Nephron (organoid): ENCODE measurements around the gene TBC1D12.

Source experiments
- H3K27ac Mint-ChIP-seq, 3 experiments: 2 replicates each; pipeline ENCODE4 v1.8.0; 2020; ENCODE audit warnings: mixed read lengths in 3 of 3, mild to moderate bottlenecking in 2 of 3, moderate library complexity in 1 of 3
- H3K27me3 Mint-ChIP-seq: 2 replicates; pipeline ENCODE4 v1.8.0; 2021; ENCODE audit warnings: low read depth, mild to moderate bottlenecking, moderate library complexity, mixed read lengths
- H3K36me3 Mint-ChIP-seq: 2 replicates; pipeline ENCODE4 v1.8.0; 2020; ENCODE audit warnings: low read depth, mixed read lengths
- H3K4me1 Mint-ChIP-seq: 2 replicates; pipeline ENCODE4 v1.8.0; 2020; ENCODE audit warnings: mixed read lengths
- H3K4me3 Mint-ChIP-seq, 3 experiments: 2 replicates each; pipeline ENCODE4 v1.8.0; 2020; ENCODE audit warnings: mild to moderate bottlenecking in 3 of 3, mixed read lengths in 3 of 3, moderate library complexity in 2 of 3
- H3K9me3 Mint-ChIP-seq: 2 replicates; pipeline ENCODE4 v1.8.0; 2020; ENCODE audit warnings: mixed read lengths
- CTCF ChIP-seq, 3 experiments: fragments of 200-600 bp; sonication (generic); IDR thresholded peaks; one replicate each; pipeline ENCODE4 v1.5.0; 2021; ENCODE audit warnings: antibody characterized with exemption in 3 of 3; ENCODE audit not compliant: unreplicated experiment in 3 of 3

TBC1D12 gene

GRCh38 chr10:94402843-94403379, 570 bp downstream of the TBC1D12 start:
- Mint-ChIP-seq H3K4me1 (peaks cover 16% of the 10 kb centered on the region), H3K9me3 (no peaks in the 10 kb centered on the region), H3K36me3 (no peaks in the 10 kb centered on the region), H3K4me3 (peak overlapping the region; percentile 92 to 99 (median 98)), H3K27me3 (peaks cover 4% of the 10 kb centered on the region), H3K27ac (no peak overlapping the region)
- TF ChIP-seq CTCF (IDR thresholded peaks at IDR 0.05; ENCODE audit: unreplicated experiment in 3 of 3): no peak

- TF ChIP-seq CTCF (IDR thresholded peaks at IDR 0.05; ENCODE audit: unreplicated experiment in 3 of 3): no peak
- H3K27ac Mint-ChIP-seq: peak overlapping the region; percentile 84 to 97 (median 93)
- H3K9me3 Mint-ChIP-seq: no peaks in the 10 kb centered on the region
- H3K4me1 Mint-ChIP-seq: peaks cover 18% of the 10 kb centered on the region
- no peaks in the 10 kb centered on the region for H3K36me3 Mint-ChIP-seq
- H3K4me3 Mint-ChIP-seq: peak overlapping the region; percentile 92 to 99 (median 98)
- peaks cover 6% of the 10 kb centered on the region for H3K27me3 Mint-ChIP-seq
Measured at GRCh38 chr10:94403380-94404213, 1.3 kb downstream of the TBC1D12 start.

- Mint-ChIP-seq H3K4me3 (peak overlapping the region; percentile 62 to 78 (median 68)), H3K27ac (no peak overlapping the region), H3K4me1 (peaks cover 27% of the 10 kb centered on the region), H3K27me3 (peaks cover 12% of the 10 kb centered on the region), H3K36me3 (no peaks in the 10 kb centered on the region), H3K9me3 (no peaks in the 10 kb centered on the region)
- no peak for TF ChIP-seq CTCF (IDR thresholded peaks at IDR 0.05; ENCODE audit: unreplicated experiment in 3 of 3)
Measured at GRCh38 chr10:94405406-94405805, 3.1 kb downstream of the TBC1D12 start.

- H3K4me3 Mint-ChIP-seq: no peak overlapping the region
- H3K36me3 Mint-ChIP-seq: no peaks in the 10 kb centered on the region
- H3K27me3 Mint-ChIP-seq: peaks cover 8% of the 10 kb centered on the region
- TF ChIP-seq CTCF (IDR thresholded peaks at IDR 0.05; ENCODE audit: unreplicated experiment in 3 of 3): no peak
- no peak overlapping the region for H3K27ac Mint-ChIP-seq
- H3K4me1 Mint-ChIP-seq: peaks cover 41% of the 10 kb centered on the region
- H3K9me3 Mint-ChIP-seq: no peaks in the 10 kb centered on the region
Measured at GRCh38 chr10:94407668-94408067, 5.3 kb downstream of the TBC1D12 start.

GRCh38 chr10:94409021-94409657, 6.8 kb downstream of the TBC1D12 start:
- peaks cover 45% of the 10 kb centered on the region for H3K4me1 Mint-ChIP-seq
- H3K9me3 Mint-ChIP-seq: no peaks in the 10 kb centered on the region
- no peaks in the 10 kb centered on the region for H3K36me3 Mint-ChIP-seq
- no peak overlapping the region for H3K4me3 Mint-ChIP-seq
- H3K27ac Mint-ChIP-seq: no peak overlapping the region
- peaks cover 8% of the 10 kb centered on the region for H3K27me3 Mint-ChIP-seq
- no peak for TF ChIP-seq CTCF (IDR thresholded peaks at IDR 0.05; ENCODE audit: unreplicated experiment in 3 of 3)
